Epidermal melanocyte (primary cell): ENCODE data around the gene HUWE1.

Source experiments
- DNase-seq: peaks from one replicate; pipeline ENCODE4 v3.0.0; 2011; ENCODE audit warnings: low spot score; ENCODE audit not compliant: insufficient read length

The HUWE1 gene

GRCh38 chrX:53621418-53621986 is 65.0 kb downstream of the HUWE1 start:
- DNase-seq: no peak

DNA sequence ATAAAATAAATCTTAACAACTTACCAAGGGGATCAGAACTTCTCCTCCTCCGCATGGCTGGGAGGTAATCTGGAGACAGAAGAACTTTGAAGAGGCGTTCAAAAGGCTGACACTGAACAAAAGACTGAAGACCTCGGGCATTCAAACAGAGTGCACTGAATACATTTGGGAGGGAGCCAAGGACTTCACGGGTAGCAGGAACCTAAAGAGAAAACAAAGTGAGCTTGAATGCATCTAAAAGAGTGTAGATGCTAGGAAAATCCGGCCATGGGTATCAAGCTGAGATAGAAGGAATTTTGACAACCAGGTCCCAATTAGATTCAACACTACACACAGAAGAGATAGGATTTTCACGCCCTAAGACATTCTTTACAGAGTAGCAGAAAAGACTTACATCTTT is 69.6 kb downstream of the HUWE1 start:
- no peak for DNase-seq

DNA sequence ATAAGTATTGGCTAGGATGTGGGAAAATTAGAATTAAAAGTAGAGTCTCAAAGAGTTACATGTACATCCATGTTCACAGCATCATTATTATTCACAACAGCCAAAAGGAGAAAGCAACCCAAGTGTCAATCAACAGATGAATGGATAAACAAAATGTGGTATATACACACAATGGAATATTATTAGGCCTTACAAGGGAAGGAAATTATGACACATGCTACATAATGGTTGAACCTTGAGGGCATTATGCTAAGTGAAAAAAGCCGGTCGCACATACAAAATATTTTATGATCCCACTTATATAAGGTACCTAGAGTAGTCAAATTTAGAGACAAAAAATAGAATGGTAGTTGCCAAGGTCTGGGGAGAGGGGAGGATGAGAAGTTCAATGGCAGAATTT is 80.1 kb downstream of the HUWE1 start:
- no peak for DNase-seq

- no peak for DNase-seq
Measured at GRCh38 chrX:53605004-53605403, 81.5 kb downstream of the HUWE1 start.

GRCh38 chrX:53599781-53600396 is 86.6 kb downstream of the HUWE1 start:
- no peak for DNase-seq

DNA sequence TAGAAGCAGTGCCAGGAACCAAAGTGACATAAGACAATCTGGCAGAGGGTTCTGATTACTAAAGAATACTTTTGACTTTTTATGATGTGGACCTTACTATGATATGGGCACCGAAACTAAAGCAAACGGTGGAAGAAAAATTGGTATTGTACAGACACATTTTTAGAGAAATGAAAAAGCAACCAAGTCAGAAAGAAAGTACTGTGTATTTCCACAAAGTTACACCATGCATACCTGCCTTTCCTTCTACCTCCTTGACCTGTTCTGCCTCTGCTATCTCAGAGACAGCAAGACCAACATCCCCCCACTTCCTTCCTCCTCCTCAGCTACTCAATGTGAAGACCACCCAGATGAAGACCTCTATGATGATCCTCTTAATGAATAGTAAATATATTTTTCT is 88.3 kb downstream of the HUWE1 start:
- no peak for DNase-seq

DNA sequence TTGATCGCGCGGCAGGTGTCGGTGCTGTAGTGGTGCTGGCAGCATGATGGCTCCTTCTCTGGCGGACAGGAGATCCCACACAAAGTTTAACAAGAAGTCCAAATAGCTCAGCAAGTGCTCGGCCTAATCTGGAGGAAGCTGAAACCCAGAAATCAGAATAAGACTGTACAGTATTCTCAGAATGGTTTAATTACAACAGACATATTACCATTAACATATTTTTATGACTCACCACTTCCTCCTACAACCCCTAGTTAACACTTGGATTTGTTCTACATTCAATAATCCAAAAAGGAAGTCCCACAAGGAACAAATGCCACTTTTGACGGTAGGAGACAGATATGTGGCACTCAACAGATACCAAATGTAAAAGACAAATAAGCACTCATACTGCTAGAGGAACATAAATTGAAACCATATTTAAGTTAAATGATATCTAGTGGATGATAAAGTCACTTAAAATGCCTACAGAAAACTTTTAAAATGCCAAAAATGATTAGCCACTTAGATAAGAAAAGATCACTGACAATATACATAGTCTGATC is 91.2 kb downstream of the HUWE1 start:
- DNase-seq: no peak

GRCh38 chrX:53594354-53594753 is 92.2 kb downstream of the HUWE1 start:
- no peak for DNase-seq

- DNase-seq: no peak
Measured at GRCh38 chrX:53587795-53588420, 98.6 kb downstream of the HUWE1 start.

DNA sequence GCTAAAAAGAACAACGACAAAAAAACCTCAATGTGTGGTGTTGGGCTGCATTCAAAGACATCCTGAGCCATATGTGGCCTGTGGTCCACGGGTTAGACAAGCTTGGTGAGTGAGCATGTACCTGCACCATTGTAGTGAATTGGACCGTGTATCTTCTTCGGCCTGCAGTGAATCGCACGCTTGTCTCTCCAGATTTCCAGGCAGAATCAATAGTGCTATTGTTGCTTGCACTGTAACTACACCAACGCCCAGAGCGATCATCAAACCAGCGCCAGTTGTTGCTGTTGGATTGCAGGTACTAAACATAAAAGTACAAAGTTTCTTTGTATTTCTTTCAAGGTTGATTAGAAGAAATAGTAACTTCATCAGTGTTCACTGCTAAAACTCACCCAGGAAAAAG is 101.6 kb downstream of the HUWE1 start:
- no peak for DNase-seq

- no peak for DNase-seq
Measured at GRCh38 chrX:53583571-53583970, 102.9 kb downstream of the HUWE1 start.

GRCh38 chrX:53580742-53581504 is 105.6 kb downstream of the HUWE1 start:
- DNase-seq: no peak

GRCh38 chrX:53571494-53571893 is 115.0 kb downstream of the HUWE1 start:
- no peak for DNase-seq

DNA sequence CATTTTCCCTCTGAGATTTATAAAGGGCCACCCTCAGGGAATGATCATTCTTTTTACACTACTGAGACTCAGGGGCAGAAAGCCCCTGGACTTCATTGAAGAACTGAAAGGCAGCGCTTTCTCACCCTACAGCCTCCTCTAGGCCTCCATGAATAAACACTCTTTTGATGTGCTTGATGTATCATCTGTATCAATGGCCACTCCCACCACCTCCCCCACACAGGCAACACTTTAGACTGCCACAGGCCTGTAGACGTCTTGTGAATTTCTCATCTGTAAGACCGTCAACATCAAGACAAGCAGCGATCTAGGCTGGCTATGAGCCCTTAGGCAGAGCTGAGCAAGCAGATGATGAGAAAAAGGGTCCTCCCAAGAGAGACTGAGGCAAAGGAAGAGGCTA is 123.2 kb downstream of the HUWE1 start:
- no peak for DNase-seq

- no peak for DNase-seq
Measured at GRCh38 chrX:53561912-53562311, 124.6 kb downstream of the HUWE1 start.

DNA sequence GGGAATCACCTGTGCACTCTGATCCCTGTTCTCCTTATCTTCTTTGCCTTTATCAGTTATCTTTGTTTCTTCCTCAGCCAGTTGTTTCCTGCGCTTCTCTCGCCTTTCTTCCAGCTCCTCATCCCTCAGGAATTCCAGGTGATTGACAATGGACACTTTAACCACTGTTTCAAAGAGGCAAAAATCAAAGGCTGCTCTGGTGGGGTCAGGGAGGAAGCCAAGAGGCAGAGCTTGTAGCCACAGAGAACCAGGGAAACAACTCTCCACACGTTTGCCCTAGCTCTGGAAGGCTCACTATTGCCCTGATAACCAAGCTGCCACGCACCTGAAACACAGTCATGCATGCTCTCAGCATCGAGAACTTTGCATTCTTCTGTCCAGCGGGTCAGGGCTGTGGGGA is 127.9 kb downstream of the HUWE1 start:
- DNase-seq: no peak

DNA sequence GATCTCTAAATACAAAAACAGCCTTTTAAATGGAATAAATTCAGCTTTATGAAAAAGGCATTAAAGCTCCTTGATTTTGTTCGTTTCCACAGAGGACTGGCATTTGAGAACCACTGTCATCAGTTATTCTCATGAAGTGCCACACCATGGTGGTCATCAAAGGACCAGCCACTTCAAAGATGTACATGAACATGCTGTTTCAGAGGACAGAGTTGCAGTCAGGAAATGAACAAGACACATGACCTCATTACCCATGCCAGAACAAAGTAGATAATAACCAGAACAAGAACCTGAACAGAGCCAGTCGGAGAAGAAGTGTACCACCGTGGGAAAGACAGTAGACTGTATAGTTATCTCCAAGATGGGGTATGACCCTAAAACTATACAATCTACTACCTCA is 129.7 kb downstream of the HUWE1 start:
- DNase-seq: no peak

- no peak for DNase-seq
Measured at GRCh38 chrX:53550756-53551463, 135.6 kb downstream of the HUWE1 start.

- DNase-seq: no peak
Measured at GRCh38 chrX:53547668-53548067, 138.9 kb downstream of the HUWE1 start.

DNA sequence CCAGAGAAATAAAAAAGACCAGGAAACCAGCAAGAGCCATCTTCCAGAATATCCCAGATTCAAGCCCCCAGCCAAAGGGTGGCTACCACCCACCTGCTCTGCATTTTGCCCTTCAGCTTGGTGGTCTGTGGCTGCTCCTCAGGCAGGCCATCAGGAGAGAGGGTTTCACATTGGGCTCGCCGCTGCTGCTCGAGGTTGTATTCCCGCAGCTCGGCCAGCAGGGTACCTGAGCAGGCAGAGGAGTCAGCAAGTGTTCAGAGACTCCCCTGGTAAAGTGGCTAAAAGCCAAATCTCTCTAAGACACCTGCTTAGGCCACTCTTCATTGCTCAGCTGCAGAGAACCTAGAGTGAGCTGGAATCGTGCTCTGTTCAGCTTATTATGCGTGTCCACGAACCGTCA is 141.6 kb downstream of the HUWE1 start:
- DNase-seq: no peak

DNA sequence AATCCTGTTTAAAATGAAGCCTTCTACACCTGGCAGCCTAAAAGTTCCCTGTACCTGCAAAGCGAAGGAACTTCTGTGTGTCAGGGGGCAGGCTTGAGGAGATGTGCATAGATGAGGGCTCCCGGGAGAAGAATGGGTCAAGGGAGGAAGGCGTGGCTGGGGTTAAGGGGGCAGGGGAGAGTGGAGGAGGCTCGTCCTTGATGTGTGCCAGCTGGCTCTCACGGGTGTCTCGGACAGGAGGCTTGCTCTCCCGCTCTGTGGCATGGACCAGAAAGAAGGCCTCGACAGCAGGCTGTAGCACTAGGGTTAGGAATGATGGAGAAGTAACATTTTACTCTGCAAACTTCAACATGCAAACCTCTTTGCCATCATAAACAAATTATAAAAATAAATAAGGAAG is 147.7 kb downstream of the HUWE1 start:
- no peak for DNase-seq
